H1 (cell line): ENCODE measurements around the gene FOXP4. TPM values are rescaled to one million over a fixed set of nuclear protein-coding genes. Genes with fewer than 3 reads are reported as not detected.
A peak's percentile ranks its signal among the peaks of the same experiment; 100 is the strongest.

Experiments used
- CTCF ChIA-PET: fragments of 300-600 bp; sonication (Branson Sonifier 250); formaldehyde crosslinking; loops from one replicate; lab custom pipeline; 2021; ENCODE audit not compliant: partially characterized antibody; lab: Charles Lee
- POLR2A ChIA-PET: fragments of 300-600 bp; sonication (Branson Sonifier 250); formaldehyde crosslinking; loops from one replicate; lab custom pipeline; 2021; ENCODE audit warnings: inconsistent platforms; ENCODE audit not compliant: partially characterized antibody; lab: Charles Lee
- DNase-seq, 2 experiments: peaks; one replicate each; pipeline versions ENCODE4 v3.0.0 to v3.0.0-alpha.2; 2010 to 2022; ENCODE audit warnings: low spot score in 2 of 2, low read depth in 1 of 2, mixed read lengths in 1 of 2
- FAIRE-seq: peaks from 2 replicates; lab custom pipeline; 2011; peaks lifted over from hg19 to GRCh38; lab: Jason Lieb, UNC
- H2AFZ ChIP-seq: 2 replicates; pipeline ENCODE4 v1.8.1; 2012; ENCODE audit warnings: low read length, inconsistent platforms
- H2AK5ac ChIP-seq: 2 replicates; pipeline ENCODE4 v1.6.1; 2013; ENCODE audit warnings: low read depth, low read length
- H2BK120ac ChIP-seq: replicated peaks from 2 replicates; pipeline ENCODE3; 2013; ENCODE audit warnings: low read depth, low read length, inconsistent platforms
- H2BK12ac ChIP-seq: 2 replicates; pipeline ENCODE4 v1.6.1; 2013; ENCODE audit warnings: low read depth, low read length
- H2BK15ac ChIP-seq: 2 replicates; pipeline ENCODE4 v1.6.1; 2013; ENCODE audit warnings: low read length
- H2BK20ac ChIP-seq: 2 replicates; pipeline ENCODE4 v1.6.1; 2013; ENCODE audit warnings: low read length
- H2BK5ac ChIP-seq: 2 replicates; pipeline ENCODE4 v1.6.1; 2013; ENCODE audit warnings: low read depth, low read length
- H3K14ac ChIP-seq: 2 replicates; pipeline ENCODE4 v1.6.1; 2013; ENCODE audit warnings: inconsistent platforms; ENCODE audit not compliant: insufficient read length
- H3K18ac ChIP-seq: 2 replicates; pipeline ENCODE4 v1.6.1; 2013; ENCODE audit warnings: low read length; ENCODE audit errors: extremely low read depth
- H3K23ac ChIP-seq: 2 replicates; pipeline ENCODE4 v1.6.1; 2013; ENCODE audit warnings: inconsistent platforms; ENCODE audit not compliant: insufficient read length
- H3K23me2 ChIP-seq: 2 replicates; pipeline ENCODE4 v1.6.1; 2013; ENCODE audit warnings: low read depth, low read length
- H3K27ac ChIP-seq: 2 replicates; pipeline ENCODE4 v1.6.1; 2011; ENCODE audit warnings: low read depth, low read length, inconsistent platforms
- H3K27me3 ChIP-seq, 4 experiments: replicated peaks in 1 of 4; 1 replicate in 1 of 4; 2 replicates in 3 of 4; pipeline versions ENCODE4 v1.6.1 to v1.8.1; 2011 to 2013; ENCODE audit warnings: low read length in 3 of 4, mild to moderate bottlenecking in 3 of 4, inconsistent platforms in 2 of 4, mixed read lengths in 2 of 4, moderate library complexity in 1 of 4; ENCODE audit not compliant: control insufficient read depth in 3 of 4, insufficient read depth in 3 of 4; ENCODE audit errors: extremely low read depth in 1 of 4
- H3K36me3 ChIP-seq, 4 experiments: 2 replicates each; pipeline versions ENCODE4 v1.6.1 to v1.8.1; 2011 to 2013; ENCODE audit warnings: mild to moderate bottlenecking in 4 of 4, low read length in 3 of 4, moderate library complexity in 2 of 4, control low read depth in 1 of 4, inconsistent platforms in 1 of 4; ENCODE audit not compliant: insufficient read depth in 4 of 4, control insufficient read depth in 2 of 4
- H3K4ac ChIP-seq: replicated peaks from 2 replicates; pipeline ENCODE3; 2013; ENCODE audit warnings: low read length, low read depth, mixed read lengths, inconsistent platforms; ENCODE audit not compliant: insufficient read length
- H3K4me1 ChIP-seq, 4 experiments: replicated peaks in 1 of 4; 1 replicate in 1 of 4; 2 replicates in 3 of 4; pipeline versions ENCODE4 v1.6.1 to v1.8.1; 2011 to 2013; ENCODE audit warnings: low read length in 3 of 4, inconsistent platforms in 2 of 4, mixed read lengths in 1 of 4; ENCODE audit not compliant: insufficient read depth in 4 of 4, control insufficient read depth in 3 of 4
- H3K4me2 ChIP-seq, 2 experiments: 2 replicates each; pipeline versions ENCODE4 v1.6.1 to v1.8.1; 2011 to 2013; ENCODE audit warnings: low read depth in 2 of 2, low read length in 2 of 2, control low read depth in 1 of 2, inconsistent platforms in 1 of 2, mild to moderate bottlenecking in 1 of 2; ENCODE audit not compliant: insufficient read depth in 1 of 2
- H3K4me3 ChIP-seq, 4 experiments: fragments of 200-600, 300-600 bp in 1 of 4; sonication (generic), shearing (Covaris generic), sonication (Bioruptor Twin) in 1 of 4; 2 replicates each; pipeline versions ENCODE4 v1.5.1 to v1.8.1; 2011 to 2016; ENCODE audit warnings: low read length in 4 of 4, low read depth in 3 of 4, control low read depth in 2 of 4, inconsistent platforms in 2 of 4, mild to moderate bottlenecking in 2 of 4, mixed read lengths in 1 of 4, moderate library complexity in 1 of 4; ENCODE audit not compliant: insufficient read depth in 2 of 4; ENCODE audit errors: extremely low read depth in 1 of 4
- H3K56ac ChIP-seq: replicated peaks from 2 replicates; pipeline ENCODE3; 2013; ENCODE audit warnings: low read depth, mild to moderate bottlenecking, mixed read lengths, low read length, inconsistent platforms; ENCODE audit not compliant: insufficient read length
- H3K79me1 ChIP-seq: 2 replicates; pipeline ENCODE4 v1.6.1; 2013; ENCODE audit warnings: low read depth, low read length, control low read depth
- H3K79me2 ChIP-seq, 2 experiments: 2 replicates each; pipeline versions ENCODE4 v1.6.1 to v1.8.1; 2012 to 2013; ENCODE audit warnings: low read length in 2 of 2, mild to moderate bottlenecking in 2 of 2, inconsistent platforms in 1 of 2; ENCODE audit not compliant: insufficient read depth in 2 of 2, control insufficient read depth in 1 of 2
- H3K9ac ChIP-seq, 4 experiments: replicated peaks in 1 of 4; 1 replicate in 1 of 4; 2 replicates in 3 of 4; pipeline versions ENCODE4 v1.6.1 to v1.8.1; 2011 to 2013; ENCODE audit warnings: low read depth in 3 of 4, low read length in 3 of 4, control low read depth in 2 of 4, mild to moderate bottlenecking in 2 of 4, moderate library complexity in 2 of 4, inconsistent platforms in 1 of 4; ENCODE audit errors: extremely low read depth in 1 of 4
- H3K9me3 ChIP-seq, 2 experiments: 2 replicates each; pipeline versions ENCODE4 v1.6.1 to v1.8.1; 2012 to 2013; ENCODE audit warnings: mild to moderate bottlenecking in 2 of 2, moderate library complexity in 2 of 2, control low read depth in 1 of 2, inconsistent platforms in 1 of 2, low read depth in 1 of 2, low read length in 1 of 2, mixed read lengths in 1 of 2; ENCODE audit not compliant: insufficient read depth in 2 of 2
- H4K20me1 ChIP-seq, 2 experiments: replicated peaks in 1 of 2; 2 replicates each; pipeline versions ENCODE3 to v1.8.1; 2011 to 2013; ENCODE audit warnings: inconsistent platforms in 2 of 2, low read length in 2 of 2, mild to moderate bottlenecking in 1 of 2; ENCODE audit not compliant: insufficient read depth in 2 of 2, control insufficient read depth in 1 of 2
- H4K5ac ChIP-seq: 2 replicates; pipeline ENCODE4 v1.6.1; 2013; ENCODE audit warnings: low read length, low read depth, mixed read lengths, inconsistent platforms; ENCODE audit not compliant: insufficient read length
- H4K8ac ChIP-seq: 2 replicates; pipeline ENCODE4 v1.8.0; 2013; ENCODE audit warnings: mild to moderate bottlenecking, moderate library complexity, low read length, inconsistent platforms; ENCODE audit not compliant: insufficient read depth; ENCODE audit errors: extremely low read depth
- H4K91ac ChIP-seq: replicated peaks from 2 replicates; pipeline ENCODE3; 2013; ENCODE audit warnings: low read length, mixed read lengths, inconsistent platforms; ENCODE audit not compliant: insufficient read length
- CTCF ChIP-seq, 3 experiments: IDR thresholded peaks; 1 replicate in 2 of 3; 2 replicates in 1 of 3; pipeline versions ENCODE4 v1.5.1 to v1.6.1; 2011; ENCODE audit warnings: low read length in 3 of 3, mild to moderate bottlenecking in 3 of 3, inconsistent platforms in 2 of 3, low read depth in 1 of 3, moderate library complexity in 1 of 3; ENCODE audit not compliant: insufficient read depth in 1 of 3; ENCODE audit errors: control extremely low read depth in 1 of 3
- SAP30 ChIP-seq: fragments of 300-600 bp; sonication (generic); IDR thresholded peaks from 2 replicates; pipeline ENCODE4 v1.7.1; 2012; ENCODE audit warnings: low read length, moderate library complexity, mild to moderate bottlenecking, inconsistent platforms; ENCODE audit not compliant: insufficient read depth, insufficient replicate concordance
- WGBS, 2 experiments: shearing (Covaris generic) in 1 of 2; methylation state at CpG; one replicate each; pipeline versions ENCODE4 v1.1.6 to v1.1.7; 2013 to 2015; ENCODE audit warnings: low lambda C conversion rate in 2 of 2, mixed read lengths in 2 of 2, inconsistent platforms in 1 of 2, low coverage in 1 of 2, missing lambda C conversion rate in 1 of 2; ENCODE audit not compliant: insufficient replicate concordance in 2 of 2, insufficient coverage in 1 of 2, insufficient read length in 1 of 2; ENCODE audit errors: extremely low coverage in 1 of 2, missing lambda C conversion rate in 1 of 2; 5-methylcytosine and 5-hydroxymethylcytosine counted together
- polyA plus RNA-seq, 7 experiments: library from polyadenylated mRNA; depleted of rRNA in 3 of 7; stranded (reverse) in 5 of 7; unstranded in 2 of 7; fragments of >200 nt in 5 of 7; fragments of 200-250 nt in 2 of 7; gene quantifications; 1 replicate in 5 of 7; 2 replicates in 1 of 7; 4 replicates in 1 of 7; pipeline versions ENCODE4 v1.2.1 to v1.2.3, GENCODE V29; 2011 to 2013; ENCODE audit warnings: missing spikeins in 2 of 7, mixed read lengths in 2 of 7
- total RNA-seq: library from RNA; stranded (reverse); fragmentation: NEBNext Ultra II Directional; extraction: Animal tissue kit (Norgen Biotek cat#: 25700); gene quantifications from 2 replicates; pipeline ENCODE4 v1.2.1, GENCODE V29; 2021

FOXP4 gene
- total and polyA plus RNA-seq, 2 of the 8 experiments (the other 6 are each of a cell fraction or from before 2014, with no cell fraction given) = 4.8 to 13.3 TPM

- FAIRE-seq = no peak
- CTCF ChIA-PET = interaction anchor here (0.6 to 27.7 kb wide), 17 partner anchors 9 to 229 kb away, joined by 3 to 361 read pairs (median 5); no protein-coding TSS in a partner anchor
- Histone ChIP-seq H3K27me3 (no peaks in the 10 kb centered on the region), H4K8ac (peak overlapping the region; percentile 29; the same call in 1 of the 2 replicates), H3K14ac (no peak overlapping the region), H3K36me3 (no peaks in the 10 kb centered on the region), H3K79me2 (no peaks in the 10 kb centered on the region), H3K79me1 (no peaks in the 10 kb centered on the region), H3K18ac (peak overlapping the region; percentile 48; the same call in 1 of the 2 replicates), H2BK15ac (no peak overlapping the region), H2BK120ac (no peak overlapping the region), H3K4ac (no peak overlapping the region), H3K23ac (no peak overlapping the region), H2BK5ac (peak overlapping the region; percentile 52; the same call in 1 of the 2 replicates), H3K9ac (no peak overlapping the region), H4K20me1 (peaks cover 0 to 2% of the 10 kb centered on the region in 2 experiments), H3K4me3 (no peak overlapping the region), H3K4me2 (0 out of 4 replicates have a peak overlapping the region, but pooled peaks of 1 of the 2 experiments have one; percentile 9), H2BK20ac (no peak overlapping the region), H2AFZ (no peak overlapping the region), H4K91ac (no peak overlapping the region), H3K23me2 (no peaks in the 10 kb centered on the region), H2BK12ac (no peak overlapping the region; the same call in 1 of the 2 replicates), H4K5ac (no peak overlapping the region), H3K27ac (no peak overlapping the region), H3K4me1 (peaks cover 0 to 32% (median 17%) of the 10 kb centered on the region in 4 experiments; a peak in 6 of 7 replicates), H3K56ac (no peak overlapping the region), H2AK5ac (no peak overlapping the region), H3K9me3 (no peaks in the 10 kb centered on the region)
- DNase-seq = no peak
- POLR2A ChIA-PET = interaction anchor here (1.2 to 1.3 kb wide), 3 partner anchors 11 to 84 kb away, joined by 3 to 4 read pairs (median 4); no protein-coding TSS in a partner anchor
- no peak for TF ChIP-seq SAP30
- TF ChIP-seq CTCF (IDR thresholded peaks at IDR 0.05; ENCODE audit: control extremely low read depth in 1 of 3, insufficient read depth in 1 of 3, low read depth in 1 of 3, low read length in 3 of 3) = peak in 1 of 3 experiments; percentile 14; a peak in 1 of 4 replicates
- WGBS, 2 experiments = 79% methylated on average over 10 of the region's 21 CpGs; no CpG with 5 or more reads in 1 of the 2 experiments
These were observed 53.1 kb downstream of the FOXP4 start for GRCh38 chr6:41599015-41599851.
